Measurements from ENCODE around the gene MAP3K21. TPM values are rescaled to one million over a fixed set of nuclear protein-coding genes. Genes with fewer than 3 reads are reported as not detected.

MAP3K21 gene
- total RNA-seq, 1 donor from 2014 or later: 0.52 TPM

DNA sequence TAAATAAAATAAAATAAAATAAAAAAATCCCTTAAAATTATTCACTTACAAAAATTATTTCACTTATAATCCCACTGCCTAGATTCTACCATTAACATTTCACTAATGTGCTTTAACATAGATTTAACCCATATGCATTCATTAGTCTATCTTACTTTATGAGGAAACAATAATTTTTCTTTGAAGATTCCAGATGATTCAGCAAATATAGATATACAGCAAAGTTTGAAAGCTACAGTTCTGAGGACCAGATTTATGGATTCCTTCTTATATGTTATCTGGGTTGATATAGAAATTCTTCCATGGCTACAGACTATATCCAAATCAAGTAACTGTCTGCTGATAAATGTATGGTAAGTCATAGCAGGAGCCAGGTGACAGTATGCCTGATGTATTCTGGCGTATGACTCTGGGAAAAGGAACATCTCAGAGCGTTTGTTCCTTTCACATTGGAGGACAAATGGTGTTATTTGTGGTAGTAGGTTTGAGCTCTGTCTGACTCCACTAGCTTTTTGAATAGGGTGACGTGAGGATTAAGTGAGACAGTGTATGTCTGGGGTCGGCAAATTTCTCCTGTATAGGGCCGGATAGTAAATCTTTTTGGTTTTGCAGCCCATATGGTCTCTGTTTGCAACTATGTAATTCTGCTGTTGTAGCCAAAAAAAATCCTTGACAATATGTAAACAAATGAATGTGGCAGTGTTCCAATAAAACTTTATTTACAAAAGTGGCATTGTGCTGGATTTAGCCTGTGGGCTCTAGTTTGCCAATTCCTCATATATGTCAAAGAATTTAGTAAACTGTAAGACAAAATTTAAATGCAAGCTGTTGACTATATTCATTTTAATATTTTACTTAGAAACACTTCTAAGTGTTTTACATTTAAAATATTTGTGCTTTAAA is 9.3 kb downstream of the MAP3K21 start:
- Histone ChIP-seq H3K9ac (ENCODE audit: low read depth in 1 of 3, low read length in 3 of 3) (no peak overlapping the region), H3K36me3 (ENCODE audit: control insufficient read depth in 3 of 3, insufficient read depth in 3 of 3, low read length in 3 of 3) (no peaks in the 10 kb centered on the region), H3K27ac (ENCODE audit: low read depth, low read length) (no peak overlapping the region), H3K4me3 (ENCODE audit: low read length in 3 of 3) (no peak overlapping the region), H3K9me3 (ENCODE audit: control insufficient read depth in 3 of 3, low read length in 3 of 3) (no peaks in the 10 kb centered on the region), H3K4me1 (ENCODE audit: control insufficient read depth in 3 of 3, insufficient read depth in 3 of 3, low read length in 3 of 3) (no peaks in the 10 kb centered on the region), H3K27me3 (ENCODE audit: control insufficient read depth in 3 of 3, insufficient read depth in 3 of 3, low read length in 3 of 3) (peaks cover 0 to 7% (median 0%) of the 10 kb centered on the region in 3 donors)

DNA sequence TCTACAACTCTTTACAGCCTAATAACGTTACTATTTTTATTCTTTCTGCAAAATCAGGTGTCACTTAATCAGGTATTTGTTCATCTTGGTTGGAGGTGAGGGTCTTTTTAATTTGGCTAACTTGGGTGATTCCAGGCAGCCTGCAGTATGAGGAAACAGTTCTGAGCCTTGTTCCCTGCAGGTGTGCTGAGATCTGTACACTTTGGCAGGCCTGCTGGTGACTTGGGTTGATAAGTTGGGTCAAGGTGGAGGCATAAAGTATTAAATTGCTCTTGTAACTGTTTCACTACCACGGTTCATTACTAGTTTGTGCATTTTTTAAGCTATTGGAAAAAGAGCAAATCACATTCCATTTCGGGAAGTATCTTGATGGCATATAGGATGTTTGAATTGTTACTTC is 10.0 kb downstream of the MAP3K21 start:
- Histone ChIP-seq H3K36me3 (ENCODE audit: control insufficient read depth in 3 of 3, insufficient read depth in 3 of 3, low read length in 3 of 3) (no peaks in the 10 kb centered on the region), H3K4me3 (ENCODE audit: low read length in 3 of 3) (no peak overlapping the region), H3K27ac (ENCODE audit: low read depth, low read length) (no peak overlapping the region), H3K9me3 (ENCODE audit: control insufficient read depth in 3 of 3, low read length in 3 of 3) (no peaks in the 10 kb centered on the region), H3K9ac (ENCODE audit: low read depth in 1 of 3, low read length in 3 of 3) (no peak overlapping the region), H3K27me3 (ENCODE audit: control insufficient read depth in 3 of 3, insufficient read depth in 3 of 3, low read length in 3 of 3) (peaks cover 0 to 7% (median 0%) of the 10 kb centered on the region in 3 donors), H3K4me1 (ENCODE audit: control insufficient read depth in 3 of 3, insufficient read depth in 3 of 3, low read length in 3 of 3) (no peaks in the 10 kb centered on the region)

DNA sequence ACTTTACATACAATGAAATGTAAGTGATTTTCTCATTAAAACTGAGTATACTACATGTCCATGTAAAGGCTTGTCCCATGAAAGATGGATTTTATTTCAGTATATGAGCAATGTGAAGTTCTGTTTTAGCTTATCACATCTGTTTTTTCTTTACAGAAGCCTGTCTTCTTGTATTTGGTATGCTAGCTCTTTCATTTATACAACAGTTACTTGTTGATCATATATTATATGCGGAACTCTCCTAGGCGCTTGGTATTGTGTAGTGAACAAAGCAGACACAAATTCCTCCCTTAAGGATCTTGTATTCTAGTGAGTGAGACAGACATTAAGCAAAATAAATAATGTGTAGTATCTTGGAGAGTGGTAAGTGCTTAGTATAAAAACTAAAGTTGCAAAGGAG is 10.6 kb downstream of the MAP3K21 start:
- H3K9me3 ChIP-seq (ENCODE audit: control insufficient read depth in 3 of 3, low read length in 3 of 3): no peaks in the 10 kb centered on the region
- no peak overlapping the region for H3K27ac ChIP-seq (ENCODE audit: low read depth, low read length)
- H3K27me3 ChIP-seq (ENCODE audit: control insufficient read depth in 3 of 3, insufficient read depth in 3 of 3, low read length in 3 of 3): peaks cover 0 to 7% (median 0%) of the 10 kb centered on the region in 3 donors
- H3K9ac ChIP-seq (ENCODE audit: low read depth in 1 of 3, low read length in 3 of 3): no peak overlapping the region
- H3K36me3 ChIP-seq (ENCODE audit: control insufficient read depth in 3 of 3, insufficient read depth in 3 of 3, low read length in 3 of 3): no peaks in the 10 kb centered on the region
- H3K4me3 ChIP-seq (ENCODE audit: low read length in 3 of 3): no peak overlapping the region
- no peaks in the 10 kb centered on the region for H3K4me1 ChIP-seq (ENCODE audit: control insufficient read depth in 3 of 3, insufficient read depth in 3 of 3, low read length in 3 of 3)

DNA sequence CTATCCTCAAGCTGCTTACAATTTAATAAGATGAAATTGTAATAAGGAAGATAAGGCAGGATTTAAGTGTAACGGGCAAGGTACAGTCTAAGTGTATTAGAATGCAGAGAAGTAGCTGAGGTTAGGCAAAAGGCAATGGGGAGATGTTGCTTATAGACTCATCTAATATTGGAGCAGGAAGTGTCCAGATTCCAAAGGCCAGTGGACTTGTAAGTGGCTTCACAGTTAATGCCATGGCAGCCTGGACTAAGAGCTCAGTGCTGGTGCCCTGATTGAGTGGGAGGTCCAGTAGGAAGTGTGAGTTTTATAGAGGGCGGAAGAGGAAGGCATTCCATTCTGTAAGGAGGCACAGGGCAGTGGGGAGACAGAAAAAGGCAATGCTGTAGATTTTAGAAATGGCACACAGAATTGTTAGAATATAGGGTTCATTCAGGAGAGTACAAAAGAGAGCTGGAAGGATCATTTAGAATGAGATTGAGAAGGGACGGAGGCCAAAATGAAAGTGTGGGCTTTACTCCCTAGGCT is 12.6 kb downstream of the MAP3K21 start:
- H3K9me3 ChIP-seq (ENCODE audit: control insufficient read depth in 3 of 3, low read length in 3 of 3): no peaks in the 10 kb centered on the region
- no peak overlapping the region for H3K27ac ChIP-seq (ENCODE audit: low read depth, low read length)
- no peaks in the 10 kb centered on the region for H3K4me1 ChIP-seq (ENCODE audit: control insufficient read depth in 3 of 3, insufficient read depth in 3 of 3, low read length in 3 of 3)
- H3K9ac ChIP-seq (ENCODE audit: low read depth in 1 of 3, low read length in 3 of 3): no peak overlapping the region
- H3K36me3 ChIP-seq (ENCODE audit: control insufficient read depth in 3 of 3, insufficient read depth in 3 of 3, low read length in 3 of 3): no peaks in the 10 kb centered on the region
- peaks cover 0 to 5% (median 0%) of the 10 kb centered on the region in 3 donors for H3K27me3 ChIP-seq (ENCODE audit: control insufficient read depth in 3 of 3, insufficient read depth in 3 of 3, low read length in 3 of 3)
- no peak overlapping the region for H3K4me3 ChIP-seq (ENCODE audit: low read length in 3 of 3)

DNA sequence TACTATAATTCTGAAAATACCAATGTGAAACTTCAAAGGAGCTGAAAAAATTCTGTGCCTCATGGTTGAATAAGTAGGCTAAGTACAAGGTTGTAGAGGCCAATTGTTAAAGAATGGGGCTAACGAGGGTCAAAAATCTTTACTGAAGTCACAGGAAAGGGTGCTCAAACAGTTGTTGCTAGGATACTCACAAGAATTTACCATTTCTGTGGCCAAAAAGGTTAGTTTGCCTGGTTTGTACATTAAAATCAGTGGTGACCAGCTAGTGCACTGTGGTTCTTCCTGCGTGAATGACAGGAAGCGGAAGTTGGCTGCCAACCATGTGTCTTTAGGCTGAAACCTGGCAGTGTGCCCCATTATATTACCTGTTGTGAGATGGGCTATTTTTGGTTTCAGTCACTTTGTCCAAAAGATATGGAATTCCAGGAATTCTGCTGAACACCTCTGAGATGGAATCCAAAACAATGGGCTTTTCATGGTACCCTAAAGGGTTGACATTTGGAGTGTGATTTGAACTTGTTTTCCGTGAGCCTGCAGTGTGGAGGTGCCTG is 13.5 kb downstream of the MAP3K21 start:
- peaks cover 0 to 5% (median 0%) of the 10 kb centered on the region in 3 donors for H3K27me3 ChIP-seq (ENCODE audit: control insufficient read depth in 3 of 3, insufficient read depth in 3 of 3, low read length in 3 of 3)

DNA sequence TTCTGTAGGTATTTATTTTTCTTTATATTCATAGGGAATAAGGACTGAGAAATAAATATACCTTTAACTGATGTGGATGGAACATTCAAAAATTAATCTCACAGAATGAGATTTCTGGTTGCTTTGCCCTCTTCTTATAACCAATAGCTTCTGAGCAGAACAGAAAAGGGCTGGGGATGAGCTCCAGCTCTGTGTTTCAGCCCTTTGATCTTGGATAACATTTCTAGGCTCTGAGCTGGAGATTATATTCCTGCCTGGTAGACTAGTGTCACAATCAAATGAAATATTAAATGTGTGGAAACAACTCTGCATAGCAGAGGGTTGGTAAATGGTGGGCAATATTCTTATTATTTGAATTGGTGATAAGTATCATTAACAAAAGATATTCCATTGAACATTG is 14.6 kb downstream of the MAP3K21 start:
- peaks cover 0 to 5% (median 0%) of the 10 kb centered on the region in 3 donors for H3K27me3 ChIP-seq (ENCODE audit: control insufficient read depth in 3 of 3, insufficient read depth in 3 of 3, low read length in 3 of 3)
- no peaks in the 10 kb centered on the region for H3K9me3 ChIP-seq (ENCODE audit: control insufficient read depth in 3 of 3, low read length in 3 of 3)
- H3K36me3 ChIP-seq (ENCODE audit: control insufficient read depth in 3 of 3, insufficient read depth in 3 of 3, low read length in 3 of 3): no peaks in the 10 kb centered on the region
- no peak overlapping the region for H3K9ac ChIP-seq (ENCODE audit: low read depth in 1 of 3, low read length in 3 of 3)
- no peak overlapping the region for H3K4me3 ChIP-seq (ENCODE audit: low read length in 3 of 3)
- no peaks in the 10 kb centered on the region for H3K4me1 ChIP-seq (ENCODE audit: control insufficient read depth in 3 of 3, insufficient read depth in 3 of 3, low read length in 3 of 3)
- H3K27ac ChIP-seq (ENCODE audit: low read depth, low read length): no peak overlapping the region

More for the DNA sequence above, 13.5 kb downstream of the MAP3K21 start:
- Histone ChIP-seq H3K27ac (ENCODE audit: low read depth, low read length) (no peak overlapping the region), H3K9me3 (ENCODE audit: control insufficient read depth in 3 of 3, low read length in 3 of 3) (no peaks in the 10 kb centered on the region), H3K4me3 (ENCODE audit: low read length in 3 of 3) (no peak overlapping the region), H3K36me3 (ENCODE audit: control insufficient read depth in 3 of 3, insufficient read depth in 3 of 3, low read length in 3 of 3) (no peaks in the 10 kb centered on the region), H3K9ac (ENCODE audit: low read depth in 1 of 3, low read length in 3 of 3) (no peak overlapping the region), H3K4me1 (ENCODE audit: control insufficient read depth in 3 of 3, insufficient read depth in 3 of 3, low read length in 3 of 3) (no peaks in the 10 kb centered on the region)

DNA sequence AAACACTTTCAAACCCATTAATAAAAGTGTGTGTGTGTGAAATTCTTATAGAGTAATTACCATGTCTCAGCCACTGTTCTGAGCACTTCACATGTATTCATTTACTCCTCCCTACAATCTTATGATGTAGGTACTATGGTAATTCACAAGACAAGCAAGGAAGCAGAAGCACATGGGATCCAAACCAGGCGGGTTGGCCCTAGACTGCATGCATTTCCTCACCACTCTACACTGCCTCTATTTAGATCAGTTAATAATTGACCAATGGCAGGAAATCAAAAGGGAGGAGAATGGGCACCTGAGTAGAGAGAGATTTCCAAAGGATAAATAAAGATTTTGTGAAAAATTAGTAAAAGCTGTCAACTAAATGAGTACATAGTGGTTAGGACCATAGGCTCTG is 15.7 kb downstream of the MAP3K21 start:
- Histone ChIP-seq H3K27ac (ENCODE audit: low read depth, low read length) (no peak overlapping the region), H3K4me3 (ENCODE audit: low read length in 3 of 3) (no peak overlapping the region), H3K9ac (ENCODE audit: low read depth in 1 of 3, low read length in 3 of 3) (no peak overlapping the region), H3K4me1 (ENCODE audit: control insufficient read depth in 3 of 3, insufficient read depth in 3 of 3, low read length in 3 of 3) (no peaks in the 10 kb centered on the region), H3K27me3 (ENCODE audit: control insufficient read depth in 3 of 3, insufficient read depth in 3 of 3, low read length in 3 of 3) (peaks cover 0 to 5% (median 0%) of the 10 kb centered on the region in 3 donors), H3K9me3 (ENCODE audit: control insufficient read depth in 3 of 3, low read length in 3 of 3) (no peaks in the 10 kb centered on the region), H3K36me3 (ENCODE audit: control insufficient read depth in 3 of 3, insufficient read depth in 3 of 3, low read length in 3 of 3) (no peaks in the 10 kb centered on the region)

DNA sequence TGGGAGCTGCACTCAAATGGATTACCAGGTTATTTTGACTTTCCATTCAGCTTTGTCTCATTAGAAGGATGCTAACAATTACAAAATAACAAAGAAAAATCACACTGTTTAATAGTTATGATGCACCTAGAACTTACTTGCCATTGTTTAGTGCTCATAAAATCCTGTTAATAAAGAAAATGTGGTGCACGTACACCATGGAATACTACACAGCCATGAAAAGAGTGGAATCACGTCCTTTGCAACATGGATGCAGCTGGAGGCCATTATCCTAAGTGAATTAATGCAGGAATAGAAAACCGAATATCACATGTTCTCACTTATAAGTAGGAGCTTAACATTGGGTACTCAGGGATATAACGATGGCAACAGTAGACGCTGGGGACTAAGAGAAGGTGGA is 19.8 kb downstream of the MAP3K21 start:
- H3K27me3 ChIP-seq (ENCODE audit: control insufficient read depth in 3 of 3, insufficient read depth in 3 of 3, low read length in 3 of 3): no peaks in the 10 kb centered on the region
- no peak overlapping the region for H3K4me3 ChIP-seq (ENCODE audit: low read length in 3 of 3)
- H3K9me3 ChIP-seq (ENCODE audit: control insufficient read depth in 3 of 3, low read length in 3 of 3): no peaks in the 10 kb centered on the region
- no peak overlapping the region for H3K9ac ChIP-seq (ENCODE audit: low read depth in 1 of 3, low read length in 3 of 3)
- no peaks in the 10 kb centered on the region for H3K36me3 ChIP-seq (ENCODE audit: control insufficient read depth in 3 of 3, insufficient read depth in 3 of 3, low read length in 3 of 3)
- H3K27ac ChIP-seq (ENCODE audit: low read depth, low read length): no peak overlapping the region
- H3K4me1 ChIP-seq (ENCODE audit: control insufficient read depth in 3 of 3, insufficient read depth in 3 of 3, low read length in 3 of 3): no peaks in the 10 kb centered on the region

DNA sequence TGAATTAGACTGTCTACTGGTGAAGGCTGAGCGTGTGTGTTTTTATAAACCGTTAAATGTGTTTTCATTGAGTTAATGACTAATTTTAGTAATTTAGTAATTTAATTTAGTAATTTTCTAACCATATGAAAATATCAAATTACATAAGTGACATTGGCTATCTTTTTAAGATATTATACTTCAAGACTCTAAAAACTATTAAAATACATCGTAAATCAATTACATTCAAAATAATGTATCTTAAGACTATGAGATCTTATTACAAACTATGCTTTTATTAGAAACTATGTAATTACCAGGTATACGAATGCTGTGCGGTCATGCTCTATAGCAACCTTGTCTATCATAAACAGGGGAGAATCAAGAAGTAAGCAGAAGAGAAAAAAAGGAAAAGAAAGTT is 21.6 kb downstream of the MAP3K21 start:
- Histone ChIP-seq H3K27me3 (ENCODE audit: control insufficient read depth in 3 of 3, insufficient read depth in 3 of 3, low read length in 3 of 3) (no peaks in the 10 kb centered on the region), H3K4me1 (ENCODE audit: control insufficient read depth in 3 of 3, insufficient read depth in 3 of 3, low read length in 3 of 3) (no peaks in the 10 kb centered on the region), H3K27ac (ENCODE audit: low read depth, low read length) (no peak overlapping the region), H3K4me3 (ENCODE audit: low read length in 3 of 3) (no peak overlapping the region), H3K9me3 (ENCODE audit: control insufficient read depth in 3 of 3, low read length in 3 of 3) (no peaks in the 10 kb centered on the region), H3K36me3 (ENCODE audit: control insufficient read depth in 3 of 3, insufficient read depth in 3 of 3, low read length in 3 of 3) (no peaks in the 10 kb centered on the region), H3K9ac (ENCODE audit: low read depth in 1 of 3, low read length in 3 of 3) (no peak overlapping the region)

DNA sequence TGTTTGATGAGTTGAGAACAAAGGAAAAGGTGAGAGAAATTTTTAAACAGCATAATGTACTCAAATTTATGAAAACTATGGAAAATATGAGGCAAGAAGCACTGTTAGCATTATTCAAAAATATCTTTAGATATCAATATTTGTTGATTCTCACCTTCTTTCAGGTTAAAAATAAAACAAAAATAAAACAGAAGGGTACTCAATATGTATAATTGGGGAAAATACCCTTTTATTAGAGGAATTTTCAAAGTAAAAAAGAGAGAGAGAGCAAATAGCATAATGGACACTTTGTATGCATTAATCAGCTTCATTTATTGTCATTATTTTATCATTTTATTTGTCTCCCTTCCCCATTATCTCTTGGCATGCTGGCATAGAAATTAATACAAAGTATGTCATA is 27.5 kb downstream of the MAP3K21 start:
- Histone ChIP-seq H3K36me3 (ENCODE audit: control insufficient read depth in 3 of 3, insufficient read depth in 3 of 3, low read length in 3 of 3) (no peaks in the 10 kb centered on the region), H3K4me1 (ENCODE audit: control insufficient read depth in 3 of 3, insufficient read depth in 3 of 3, low read length in 3 of 3) (no peaks in the 10 kb centered on the region), H3K27ac (ENCODE audit: low read depth, low read length) (no peak overlapping the region), H3K9ac (ENCODE audit: low read depth in 1 of 3, low read length in 3 of 3) (no peak overlapping the region), H3K4me3 (ENCODE audit: low read length in 3 of 3) (no peak overlapping the region), H3K9me3 (ENCODE audit: control insufficient read depth in 3 of 3, low read length in 3 of 3) (no peaks in the 10 kb centered on the region), H3K27me3 (ENCODE audit: control insufficient read depth in 3 of 3, insufficient read depth in 3 of 3, low read length in 3 of 3) (no peaks in the 10 kb centered on the region)

Measured in skeletal muscle tissue (tissue), 4 donors.